ENCODE measurements around the gene ANKK1. TPM values are rescaled to one million over a fixed set of nuclear protein-coding genes. Genes with fewer than 3 reads are reported as not detected.

Gene ANKK1
- total RNA-seq, 1 donor from 2014 or later, result 0.60 TPM

GRCh38 chr11:113372309-113372708 is 15.3 kb upstream of the ANKK1 start:
- DNase-seq, result no peak
- Mint-ChIP-seq H3K27ac (no peak overlapping the region), H3K27me3 (no peaks in the 10 kb centered on the region), H3K4me3 (no peak overlapping the region), H3K4me1 (peaks cover 20% of the 10 kb centered on the region), H3K36me3 (ENCODE audit: low read depth) (peaks cover 55% of the 10 kb centered on the region), H3K9me3 (no peaks in the 10 kb centered on the region)
- no peak for ATAC-seq (ENCODE audit: low read depth)
- TF ChIP-seq, protein P1, sequence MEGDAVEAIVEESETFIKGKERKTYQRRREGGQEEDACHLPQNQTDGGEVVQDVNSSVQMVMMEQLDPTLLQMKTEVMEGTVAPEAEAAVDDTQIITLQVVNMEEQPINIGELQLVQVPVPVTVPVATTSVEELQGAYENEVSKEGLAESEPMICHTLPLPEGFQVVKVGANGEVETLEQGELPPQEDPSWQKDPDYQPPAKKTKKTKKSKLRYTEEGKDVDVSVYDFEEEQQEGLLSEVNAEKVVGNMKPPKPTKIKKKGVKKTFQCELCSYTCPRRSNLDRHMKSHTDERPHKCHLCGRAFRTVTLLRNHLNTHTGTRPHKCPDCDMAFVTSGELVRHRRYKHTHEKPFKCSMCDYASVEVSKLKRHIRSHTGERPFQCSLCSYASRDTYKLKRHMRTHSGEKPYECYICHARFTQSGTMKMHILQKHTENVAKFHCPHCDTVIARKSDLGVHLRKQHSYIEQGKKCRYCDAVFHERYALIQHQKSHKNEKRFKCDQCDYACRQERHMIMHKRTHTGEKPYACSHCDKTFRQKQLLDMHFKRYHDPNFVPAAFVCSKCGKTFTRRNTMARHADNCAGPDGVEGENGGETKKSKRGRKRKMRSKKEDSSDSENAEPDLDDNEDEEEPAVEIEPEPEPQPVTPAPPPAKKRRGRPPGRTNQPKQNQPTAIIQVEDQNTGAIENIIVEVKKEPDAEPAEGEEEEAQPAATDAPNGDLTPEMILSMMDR (IDR thresholded peaks at IDR 0.05), result no peak
- POLR2A ChIA-PET, result no interaction called here
- intact Hi-C loops (cut with micrococcal nuclease), result no loop called here
- CTCF ChIA-PET, result no interaction called here

DNA sequence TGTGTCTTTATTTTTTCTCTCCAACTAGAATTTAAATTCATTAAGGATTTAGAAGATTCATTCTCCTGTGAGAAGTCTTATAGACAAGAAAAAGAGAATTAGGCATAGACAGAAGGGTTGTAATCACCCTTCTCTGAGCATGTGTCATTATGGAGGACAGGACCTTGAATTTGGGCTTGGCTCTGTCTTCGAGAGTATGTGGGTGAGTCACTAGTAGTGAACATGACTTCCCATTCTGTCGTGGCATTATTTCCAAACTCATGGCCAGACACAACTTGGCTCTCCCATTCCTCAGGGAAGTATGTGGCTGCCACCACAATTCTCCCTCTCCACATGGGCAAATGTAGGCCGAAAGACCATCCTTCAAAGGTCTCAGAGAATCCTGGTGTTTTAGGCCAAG is 14.3 kb upstream of the ANKK1 start:
- no peaks in the 10 kb centered on the region for H3K9me3 Mint-ChIP-seq
- intact Hi-C loops (cut with micrococcal nuclease), result no loop called here

DNA sequence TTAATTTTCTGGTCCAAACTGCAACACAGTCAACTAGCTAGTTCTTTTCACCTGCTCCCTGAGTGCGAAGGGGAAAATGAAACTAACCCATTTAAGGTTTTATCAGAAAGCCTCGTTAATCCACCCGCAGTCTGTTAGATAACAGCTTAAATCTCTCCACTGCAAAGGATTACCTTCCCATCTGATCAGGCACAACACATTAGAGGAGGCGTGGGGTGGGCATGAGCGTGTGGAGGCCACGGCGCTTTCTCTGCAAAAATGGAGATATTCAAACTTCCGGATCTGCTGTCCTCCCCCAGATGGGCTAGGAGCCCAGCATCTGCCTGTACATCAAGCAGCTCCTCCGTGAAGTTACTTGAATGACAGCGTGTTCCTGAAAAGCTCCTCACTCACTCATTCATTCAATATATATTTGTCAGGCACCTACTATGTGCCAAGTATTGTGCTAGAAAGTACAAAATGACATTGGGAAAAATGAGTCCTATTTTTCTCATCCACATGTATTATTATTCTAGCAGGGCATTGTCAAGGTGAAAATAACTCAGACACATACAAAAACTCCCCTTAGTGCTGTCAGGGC is 13.5 kb upstream of the ANKK1 start:
- Mint-ChIP-seq H3K4me1 (peaks cover 23% of the 10 kb centered on the region), H3K27me3 (no peaks in the 10 kb centered on the region), H3K27ac (peak overlapping the region; percentile 24), H3K4me3 (no peak overlapping the region), H3K9me3 (no peaks in the 10 kb centered on the region), H3K36me3 (ENCODE audit: low read depth) (peaks cover 43% of the 10 kb centered on the region)
- CTCF ChIA-PET, result no interaction called here
- no peak for DNase-seq
- intact Hi-C loops (cut with micrococcal nuclease), result no loop called here
- no peak for ATAC-seq (ENCODE audit: low read depth)
- TF ChIP-seq, protein P1 (IDR thresholded peaks at IDR 0.05), result no peak
- POLR2A ChIA-PET, result no interaction called here

More for the DNA sequence above, 14.3 kb upstream of the ANKK1 start:
- Mint-ChIP-seq H3K27ac (no peak overlapping the region), H3K36me3 (ENCODE audit: low read depth) (peaks cover 51% of the 10 kb centered on the region), H3K4me1 (peaks cover 23% of the 10 kb centered on the region), H3K4me3 (no peak overlapping the region), H3K27me3 (no peaks in the 10 kb centered on the region)
- ChIA-PET POLR2A (no interaction called here), CTCF (no interaction called here)
- ATAC-seq (ENCODE audit: low read depth) (no peak), DNase-seq (no peak)
- TF ChIP-seq, protein P1 (IDR thresholded peaks at IDR 0.05), result no peak

DNA sequence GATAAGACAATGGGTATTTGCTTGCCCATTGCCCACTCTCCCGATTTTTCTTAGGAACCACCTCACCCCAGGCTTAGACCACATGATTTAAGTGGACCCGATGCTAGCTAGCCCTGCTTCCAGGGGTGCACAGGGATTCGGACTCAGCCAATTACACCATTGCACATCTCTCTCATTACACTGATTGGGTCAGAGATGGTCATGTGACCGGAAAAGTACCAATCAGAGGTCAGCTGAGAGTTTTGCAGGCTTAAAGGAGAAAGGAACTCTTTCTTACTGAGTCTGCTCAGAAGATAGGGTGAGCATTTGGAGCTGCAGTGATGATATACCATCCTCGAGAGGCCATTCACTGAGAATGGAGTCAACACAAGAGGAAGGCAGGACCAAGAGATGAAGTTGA is 12.2 kb upstream of the ANKK1 start:
- intact Hi-C loops (cut with micrococcal nuclease), result no loop called here
- H3K36me3 Mint-ChIP-seq (ENCODE audit: low read depth), result peaks cover 36% of the 10 kb centered on the region
- ChIA-PET CTCF (interaction anchor here (0.6 kb wide), 1 partner anchor 887 kb away, joined by 3 read pairs; no protein-coding TSS in a partner anchor), POLR2A (interaction anchor here (1.1 kb wide), 1 partner anchor 14 kb away, joined by 3 read pairs; no protein-coding TSS in a partner anchor)
- ATAC-seq (ENCODE audit: low read depth), result no peak
- H3K9me3 Mint-ChIP-seq, result peaks cover 2% of the 10 kb centered on the region
- H3K27me3 Mint-ChIP-seq, result no peaks in the 10 kb centered on the region
- H3K4me3 Mint-ChIP-seq, result no peak overlapping the region
- peaks cover 23% of the 10 kb centered on the region for H3K4me1 Mint-ChIP-seq
- TF ChIP-seq, protein P1 (IDR thresholded peaks at IDR 0.05), result no peak
- H3K27ac Mint-ChIP-seq, result peak overlapping the region; percentile 85
- no peak for DNase-seq

DNA sequence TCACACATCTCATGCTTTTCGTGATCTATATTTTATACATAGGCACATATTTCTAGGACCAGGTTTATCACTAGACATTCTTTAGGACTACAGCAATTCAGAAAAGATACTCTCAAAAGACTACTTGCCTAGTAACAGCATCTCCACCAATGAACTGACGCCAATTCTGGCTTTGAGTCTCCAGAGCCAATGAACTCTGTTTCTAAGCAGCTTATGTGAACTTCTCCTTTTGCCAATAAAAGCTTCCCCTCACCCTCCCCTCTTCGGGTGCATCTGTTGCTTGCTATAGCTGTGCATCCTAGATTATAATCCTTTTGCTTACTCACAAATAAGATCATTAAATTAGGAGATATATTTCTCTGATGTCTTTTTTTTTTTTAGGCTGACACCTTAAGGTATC is 11.4 kb upstream of the ANKK1 start:
- intact Hi-C loops (cut with micrococcal nuclease), result loop anchor here (2.0 kb wide), 1 partner anchor 61 kb away; the partner anchor contains the start of gene TTC12
- TF ChIP-seq, protein P1 (IDR thresholded peaks at IDR 0.05), result no peak
- DNase-seq (no peak), ATAC-seq (ENCODE audit: low read depth) (peak; percentile 95)
- Mint-ChIP-seq H3K27me3 (no peaks in the 10 kb centered on the region), H3K36me3 (ENCODE audit: low read depth) (peaks cover 34% of the 10 kb centered on the region), H3K4me3 (peak overlapping the region; percentile 32), H3K9me3 (peaks cover 2% of the 10 kb centered on the region), H3K4me1 (peaks cover 23% of the 10 kb centered on the region), H3K27ac (peak overlapping the region; percentile 85)
- CTCF ChIA-PET, result no interaction called here
- POLR2A ChIA-PET, result interaction anchor here (1.1 kb wide), 1 partner anchor 15 kb away, joined by 3 read pairs; no protein-coding TSS in a partner anchor

All from activated B cell treated with CpG ODN at 0.5 μM for 24 hours (primary cell).